T47D (cell line): ENCODE results near the gene GNE.
"Not testable (repeated sequence)": the region's sequence is repeated elsewhere in the genome, so short reads cannot be mapped to it uniquely, and the experiment has no call there.

Experiments
- DNase-seq, 2 experiments: peaks; one replicate each; pipeline versions ENCODE4 v3.0.0 to v3.0.0-alpha.2; 2011 to 2012; ENCODE audit warnings: low read depth in 1 of 2, low spot score in 1 of 2
- JUND ChIP-seq: IDR thresholded peaks from 2 replicates; pipeline ENCODE4 v1.6.1; 2012; ENCODE audit warnings: low read depth
- in situ Hi-C: cut with HindIII; loops from 2 replicates; pipeline ENCODE4 v1.10.0; 2016; ENCODE audit warnings: low sequenced_read_pairs, low pct_unique_long_range_greater_than_20kb

The GNE gene

GRCh38 chr9:36249189-36249588 lies 9.1 kb downstream of the GNE start:
- no peak for DNase-seq
- in situ Hi-C loops, result no loop called here
- TF ChIP-seq JUND, result no peak

- DNase-seq, result peak; percentile 26 to 61
- in situ Hi-C loops, result not testable (repeated sequence)
Observed at GRCh38 chr9:36248061-36248460, 10.2 kb downstream of the GNE start.

GRCh38 chr9:36247356-36247755 lies 10.9 kb downstream of the GNE start:
- in situ Hi-C loops, result no loop called here
- TF ChIP-seq JUND, result no peak
- DNase-seq, result no peak

- DNase-seq, result no peak
- no peak for TF ChIP-seq JUND
- in situ Hi-C loops, result no loop called here
Observed at GRCh38 chr9:36245906-36246305, 12.3 kb downstream of the GNE start.

GRCh38 chr9:36239675-36240074 lies 18.6 kb downstream of the GNE start:
- DNase-seq, in situ Hi-C loops: not testable (repeated sequence)

- DNase-seq, in situ Hi-C loops: not testable (repeated sequence)
Observed at GRCh38 chr9:36239205-36239604, 19.0 kb downstream of the GNE start.

GRCh38 chr9:36237230-36237629 lies 21.0 kb downstream of the GNE start:
- DNase-seq, result no peak
- in situ Hi-C loops, result no loop called here
- no peak for TF ChIP-seq JUND

GRCh38 chr9:36222449-36222848 lies 35.8 kb downstream of the GNE start:
- in situ Hi-C loops, result no loop called here
- DNase-seq, result no peak
- TF ChIP-seq JUND, result no peak

- in situ Hi-C loops, result no loop called here
- TF ChIP-seq JUND, result no peak
- no peak for DNase-seq
Observed at GRCh38 chr9:36221667-36222066, 36.6 kb downstream of the GNE start.

GRCh38 chr9:36218411-36218901 lies 39.8 kb downstream of the GNE start:
- DNase-seq, result no peak
- in situ Hi-C loops, result no loop called here
- TF ChIP-seq JUND, result no peak

- no peak for DNase-seq
- TF ChIP-seq JUND, result no peak
- in situ Hi-C loops, result no loop called here
Observed at GRCh38 chr9:36218011-36218410, 40.2 kb downstream of the GNE start.

GRCh38 chr9:36217256-36217968 lies 40.8 kb downstream of the GNE start:
- no peak for TF ChIP-seq JUND
- no peak for DNase-seq
- in situ Hi-C loops, result no loop called here

GRCh38 chr9:36214571-36214970 lies 43.7 kb downstream of the GNE start:
- in situ Hi-C loops, result no loop called here
- DNase-seq, result no peak
- TF ChIP-seq JUND, result no peak

- in situ Hi-C loops, result no loop called here
- TF ChIP-seq JUND, result no peak
- no peak for DNase-seq
Observed at GRCh38 chr9:36213989-36214388, 44.3 kb downstream of the GNE start.

GRCh38 chr9:36213387-36213786 lies 44.9 kb downstream of the GNE start:
- in situ Hi-C loops, result no loop called here
- DNase-seq, result no peak
- TF ChIP-seq JUND, result no peak
